Stimulated activated effector memory CD8-positive, alpha-beta T cell treated with anti-CD3 and anti-CD28 coated beads, Interleukin-12 subunit alpha, Interleukin-12 subunit beta, amount 100 ng/mL, for 72 hours (primary cell): Measurements from ENCODE around the gene GMEB2.
"Not testable (repeated sequence)": the region's sequence is repeated elsewhere in the genome, so short reads cannot be mapped to it uniquely, and the experiment has no call there.

Source experiments
- ATAC-seq: fragments of 150-1000 bp; cut with Tn5 transposase; 2 replicates; pipeline ENCODE4 v1.10.0; 2021
- DNase-seq, 2 donors: peaks; one replicate each; pipeline ENCODE4 v3.0.0; 2021 to 2022; ENCODE audit warnings: low spot score in 2 of 2
- H3K27ac Mint-ChIP-seq: one replicate; pipeline ENCODE4 v1.8.0; 2022; ENCODE audit warnings: mild to moderate bottlenecking, mixed read lengths
- H3K36me3 Mint-ChIP-seq: one replicate; pipeline ENCODE4 v1.8.0; 2022; ENCODE audit warnings: mild to moderate bottlenecking, mixed read lengths
- H3K4me1 Mint-ChIP-seq: one replicate; pipeline ENCODE4 v1.8.0; 2022; ENCODE audit warnings: mixed read lengths
- H3K4me3 Mint-ChIP-seq: one replicate; pipeline ENCODE4 v1.8.0; 2022; ENCODE audit warnings: mild to moderate bottlenecking, mixed read lengths
- H3K9me3 Mint-ChIP-seq: one replicate; pipeline ENCODE4 v1.8.0; 2022; ENCODE audit warnings: mixed read lengths

GMEB2 gene

GRCh38 chr20:63633732-63634131, 6.8 kb upstream of the GMEB2 start:
- no peak overlapping the region for H3K27ac Mint-ChIP-seq
- DNase-seq, result no peak
- ATAC-seq, result no peak
- H3K36me3 Mint-ChIP-seq, result peaks cover 18% of the 10 kb centered on the region
- H3K9me3 Mint-ChIP-seq, result no peaks in the 10 kb centered on the region
- H3K4me3 Mint-ChIP-seq, result no peak overlapping the region
- peaks cover 43% of the 10 kb centered on the region for H3K4me1 Mint-ChIP-seq

GRCh38 chr20:63631426-63631825, 4.5 kb upstream of the GMEB2 start:
- not testable (repeated sequence) for H3K4me3 Mint-ChIP-seq
- peaks cover 36% of the 10 kb centered on the region for H3K4me1 Mint-ChIP-seq

GRCh38 chr20:63630956-63631355, 4.1 kb upstream of the GMEB2 start:
- not testable (repeated sequence) for DNase-seq, H3K4me3 Mint-ChIP-seq, ATAC-seq, H3K27ac Mint-ChIP-seq, H3K9me3 Mint-ChIP-seq
- peaks cover 36% of the 10 kb centered on the region for H3K4me1 Mint-ChIP-seq
- H3K36me3 Mint-ChIP-seq, result peaks cover 23% of the 10 kb centered on the region

More at GRCh38 chr20:63631426-63631825, 4.5 kb upstream of the GMEB2 start:
- H3K9me3 Mint-ChIP-seq, H3K27ac Mint-ChIP-seq, ATAC-seq, DNase-seq: not testable (repeated sequence)
- peaks cover 22% of the 10 kb centered on the region for H3K36me3 Mint-ChIP-seq

GRCh38 chr20:63628246-63628975, 1.5 kb upstream of the GMEB2 start:
- no peaks in the 10 kb centered on the region for H3K9me3 Mint-ChIP-seq
- peak overlapping the region; percentile 94 for H3K4me3 Mint-ChIP-seq
- H3K36me3 Mint-ChIP-seq, result peaks cover 28% of the 10 kb centered on the region
- peak; percentile 54 for ATAC-seq
- DNase-seq, result peak; percentile 42 to 84
- peaks cover 22% of the 10 kb centered on the region for H3K4me1 Mint-ChIP-seq
- H3K27ac Mint-ChIP-seq, result peak overlapping the region; percentile 94

GRCh38 chr20:63627751-63628245, 897 bp upstream of the GMEB2 start:
- Mint-ChIP-seq H3K9me3 (no peaks in the 10 kb centered on the region), H3K27ac (peak overlapping the region; percentile 94), H3K4me1 (peaks cover 24% of the 10 kb centered on the region), H3K4me3 (peak overlapping the region; percentile 94), H3K36me3 (peaks cover 29% of the 10 kb centered on the region)
- DNase-seq (no peak), ATAC-seq (peak; percentile 0)

- peaks cover 35% of the 10 kb centered on the region for H3K36me3 Mint-ChIP-seq
- H3K4me1 Mint-ChIP-seq, result peaks cover 30% of the 10 kb centered on the region
- peak overlapping the region; percentile 94 for H3K4me3 Mint-ChIP-seq
- ATAC-seq, result peak; percentile 89
- H3K9me3 Mint-ChIP-seq, result no peaks in the 10 kb centered on the region
- DNase-seq, result peak; percentile 96 to 98
- peak overlapping the region; percentile 94 for H3K27ac Mint-ChIP-seq
Measured at GRCh38 chr20:63627129-63627750, 339 bp upstream of the GMEB2 start.

GRCh38 chr20:63625771-63626423, 1.0 kb downstream of the GMEB2 start:
- peaks cover 42% of the 10 kb centered on the region for H3K36me3 Mint-ChIP-seq

GRCh38 chr20:63624486-63624885, 2.4 kb downstream of the GMEB2 start:
- Mint-ChIP-seq H3K36me3 (peaks cover 39% of the 10 kb centered on the region), H3K4me1 (peaks cover 35% of the 10 kb centered on the region), H3K27ac (no peak overlapping the region), H3K9me3 (no peaks in the 10 kb centered on the region), H3K4me3 (no peak overlapping the region)
- DNase-seq (no peak), ATAC-seq (no peak)

More at GRCh38 chr20:63625771-63626423, 1.0 kb downstream of the GMEB2 start:
- Mint-ChIP-seq H3K27ac (peak overlapping the region; percentile 88), H3K9me3 (no peaks in the 10 kb centered on the region), H3K4me3 (peak overlapping the region; percentile 75), H3K4me1 (peaks cover 33% of the 10 kb centered on the region)
- ATAC-seq (no peak), DNase-seq (no peak)

- H3K36me3 Mint-ChIP-seq, result peaks cover 33% of the 10 kb centered on the region
- DNase-seq (no peak), ATAC-seq (no peak)
- H3K9me3 Mint-ChIP-seq, result no peaks in the 10 kb centered on the region
- no peak overlapping the region for H3K27ac Mint-ChIP-seq
- peaks cover 21% of the 10 kb centered on the region for H3K4me1 Mint-ChIP-seq
- H3K4me3 Mint-ChIP-seq, result no peak overlapping the region
Measured at GRCh38 chr20:63622732-63623131, 4.2 kb downstream of the GMEB2 start.

GRCh38 chr20:63622096-63622495, 4.8 kb downstream of the GMEB2 start:
- peaks cover 38% of the 10 kb centered on the region for H3K36me3 Mint-ChIP-seq
- H3K27ac Mint-ChIP-seq, result no peak overlapping the region
- H3K4me3 Mint-ChIP-seq, result no peak overlapping the region
- H3K9me3 Mint-ChIP-seq, result no peaks in the 10 kb centered on the region
- ATAC-seq, result no peak
- no peak for DNase-seq
- peaks cover 21% of the 10 kb centered on the region for H3K4me1 Mint-ChIP-seq

GRCh38 chr20:63620991-63621390, 5.9 kb downstream of the GMEB2 start:
- H3K36me3 Mint-ChIP-seq, result peaks cover 49% of the 10 kb centered on the region
- no peaks in the 10 kb centered on the region for H3K9me3 Mint-ChIP-seq
- no peak overlapping the region for H3K4me3 Mint-ChIP-seq
- H3K27ac Mint-ChIP-seq, result no peak overlapping the region
- no peak for ATAC-seq
- peaks cover 21% of the 10 kb centered on the region for H3K4me1 Mint-ChIP-seq
- DNase-seq, result no peak

- H3K27ac Mint-ChIP-seq, result no peak overlapping the region
- H3K9me3 Mint-ChIP-seq, result no peaks in the 10 kb centered on the region
- no peak overlapping the region for H3K4me3 Mint-ChIP-seq
- H3K4me1 Mint-ChIP-seq, result peaks cover 22% of the 10 kb centered on the region
- no peak for DNase-seq
- H3K36me3 Mint-ChIP-seq, result peaks cover 58% of the 10 kb centered on the region
- no peak for ATAC-seq
Measured at GRCh38 chr20:63619505-63619904, 7.4 kb downstream of the GMEB2 start.

GRCh38 chr20:63619086-63619485, 7.8 kb downstream of the GMEB2 start:
- H3K4me1 Mint-ChIP-seq, result peaks cover 22% of the 10 kb centered on the region
- ATAC-seq (no peak), DNase-seq (no peak)
- H3K27ac Mint-ChIP-seq, result no peak overlapping the region
- H3K36me3 Mint-ChIP-seq, result peaks cover 61% of the 10 kb centered on the region
- H3K4me3 Mint-ChIP-seq, result no peak overlapping the region
- no peaks in the 10 kb centered on the region for H3K9me3 Mint-ChIP-seq

- H3K27ac Mint-ChIP-seq, result no peak overlapping the region
- H3K36me3 Mint-ChIP-seq, result peaks cover 61% of the 10 kb centered on the region
- no peaks in the 10 kb centered on the region for H3K9me3 Mint-ChIP-seq
- H3K4me3 Mint-ChIP-seq, result no peak overlapping the region
- DNase-seq (no peak), ATAC-seq (no peak)
- H3K4me1 Mint-ChIP-seq, result peaks cover 28% of the 10 kb centered on the region
Measured at GRCh38 chr20:63618291-63618980, 8.5 kb downstream of the GMEB2 start.

GRCh38 chr20:63617876-63618265, 9.0 kb downstream of the GMEB2 start:
- DNase-seq (no peak), ATAC-seq (no peak)
- no peak overlapping the region for H3K27ac Mint-ChIP-seq
- H3K9me3 Mint-ChIP-seq, result no peaks in the 10 kb centered on the region
- peaks cover 27% of the 10 kb centered on the region for H3K4me1 Mint-ChIP-seq
- no peak overlapping the region for H3K4me3 Mint-ChIP-seq
- peaks cover 64% of the 10 kb centered on the region for H3K36me3 Mint-ChIP-seq
